ENCODE data around the gene OR4F15.

- TF ChIP-seq NR1H2 (CRISPR knock-in tag; IDR thresholded peaks at IDR 0.05; ENCODE audit: borderline replicate concordance, low read depth) (no peak), EP300 (IDR thresholded peaks at IDR 0.05; ENCODE audit: low read depth in 2 of 2, low read length in 2 of 2) (no peak), EP300 (CRISPR knock-in tag; IDR thresholded peaks at IDR 0.05; ENCODE audit: borderline replicate concordance) (no peak), ZNF737 (CRISPR knock-in tag; IDR thresholded peaks at IDR 0.05; ENCODE audit: borderline replicate concordance) (no peak), ZNF615 (CRISPR knock-in tag; IDR thresholded peaks at IDR 0.05; ENCODE audit: borderline replicate concordance) (no peak), ZNF205 (CRISPR knock-in tag; IDR thresholded peaks at IDR 0.05) (no peak), PHF20 (CRISPR knock-in tag; IDR thresholded peaks at IDR 0.05) (no peak), ZNF274 (CRISPR knock-in tag; IDR thresholded peaks at IDR 0.05) (no peak), FOXM1 (CRISPR knock-in tag; IDR thresholded peaks at IDR 0.05) (no peak), POLR2AphosphoS5 (IDR thresholded peaks at IDR 0.05; ENCODE audit: low read depth, low read length) (no peak), ZBTB8A (CRISPR knock-in tag; IDR thresholded peaks at IDR 0.05; ENCODE audit: borderline replicate concordance, low read depth) (no peak), SALL2 (CRISPR knock-in tag; IDR thresholded peaks at IDR 0.05) (no peak)
- TF ChIP-seq, protein P1, sequence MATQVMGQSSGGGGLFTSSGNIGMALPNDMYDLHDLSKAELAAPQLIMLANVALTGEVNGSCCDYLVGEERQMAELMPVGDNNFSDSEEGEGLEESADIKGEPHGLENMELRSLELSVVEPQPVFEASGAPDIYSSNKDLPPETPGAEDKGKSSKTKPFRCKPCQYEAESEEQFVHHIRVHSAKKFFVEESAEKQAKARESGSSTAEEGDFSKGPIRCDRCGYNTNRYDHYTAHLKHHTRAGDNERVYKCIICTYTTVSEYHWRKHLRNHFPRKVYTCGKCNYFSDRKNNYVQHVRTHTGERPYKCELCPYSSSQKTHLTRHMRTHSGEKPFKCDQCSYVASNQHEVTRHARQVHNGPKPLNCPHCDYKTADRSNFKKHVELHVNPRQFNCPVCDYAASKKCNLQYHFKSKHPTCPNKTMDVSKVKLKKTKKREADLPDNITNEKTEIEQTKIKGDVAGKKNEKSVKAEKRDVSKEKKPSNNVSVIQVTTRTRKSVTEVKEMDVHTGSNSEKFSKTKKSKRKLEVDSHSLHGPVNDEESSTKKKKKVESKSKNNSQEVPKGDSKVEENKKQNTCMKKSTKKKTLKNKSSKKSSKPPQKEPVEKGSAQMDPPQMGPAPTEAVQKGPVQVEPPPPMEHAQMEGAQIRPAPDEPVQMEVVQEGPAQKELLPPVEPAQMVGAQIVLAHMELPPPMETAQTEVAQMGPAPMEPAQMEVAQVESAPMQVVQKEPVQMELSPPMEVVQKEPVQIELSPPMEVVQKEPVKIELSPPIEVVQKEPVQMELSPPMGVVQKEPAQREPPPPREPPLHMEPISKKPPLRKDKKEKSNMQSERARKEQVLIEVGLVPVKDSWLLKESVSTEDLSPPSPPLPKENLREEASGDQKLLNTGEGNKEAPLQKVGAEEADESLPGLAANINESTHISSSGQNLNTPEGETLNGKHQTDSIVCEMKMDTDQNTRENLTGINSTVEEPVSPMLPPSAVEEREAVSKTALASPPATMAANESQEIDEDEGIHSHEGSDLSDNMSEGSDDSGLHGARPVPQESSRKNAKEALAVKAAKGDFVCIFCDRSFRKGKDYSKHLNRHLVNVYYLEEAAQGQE (IDR thresholded peaks at IDR 0.05; ENCODE audit: borderline replicate concordance in 1 of 2, low read depth in 1 of 2, low read length in 2 of 2) = no peak
- TF ChIP-seq, protein P2, sequence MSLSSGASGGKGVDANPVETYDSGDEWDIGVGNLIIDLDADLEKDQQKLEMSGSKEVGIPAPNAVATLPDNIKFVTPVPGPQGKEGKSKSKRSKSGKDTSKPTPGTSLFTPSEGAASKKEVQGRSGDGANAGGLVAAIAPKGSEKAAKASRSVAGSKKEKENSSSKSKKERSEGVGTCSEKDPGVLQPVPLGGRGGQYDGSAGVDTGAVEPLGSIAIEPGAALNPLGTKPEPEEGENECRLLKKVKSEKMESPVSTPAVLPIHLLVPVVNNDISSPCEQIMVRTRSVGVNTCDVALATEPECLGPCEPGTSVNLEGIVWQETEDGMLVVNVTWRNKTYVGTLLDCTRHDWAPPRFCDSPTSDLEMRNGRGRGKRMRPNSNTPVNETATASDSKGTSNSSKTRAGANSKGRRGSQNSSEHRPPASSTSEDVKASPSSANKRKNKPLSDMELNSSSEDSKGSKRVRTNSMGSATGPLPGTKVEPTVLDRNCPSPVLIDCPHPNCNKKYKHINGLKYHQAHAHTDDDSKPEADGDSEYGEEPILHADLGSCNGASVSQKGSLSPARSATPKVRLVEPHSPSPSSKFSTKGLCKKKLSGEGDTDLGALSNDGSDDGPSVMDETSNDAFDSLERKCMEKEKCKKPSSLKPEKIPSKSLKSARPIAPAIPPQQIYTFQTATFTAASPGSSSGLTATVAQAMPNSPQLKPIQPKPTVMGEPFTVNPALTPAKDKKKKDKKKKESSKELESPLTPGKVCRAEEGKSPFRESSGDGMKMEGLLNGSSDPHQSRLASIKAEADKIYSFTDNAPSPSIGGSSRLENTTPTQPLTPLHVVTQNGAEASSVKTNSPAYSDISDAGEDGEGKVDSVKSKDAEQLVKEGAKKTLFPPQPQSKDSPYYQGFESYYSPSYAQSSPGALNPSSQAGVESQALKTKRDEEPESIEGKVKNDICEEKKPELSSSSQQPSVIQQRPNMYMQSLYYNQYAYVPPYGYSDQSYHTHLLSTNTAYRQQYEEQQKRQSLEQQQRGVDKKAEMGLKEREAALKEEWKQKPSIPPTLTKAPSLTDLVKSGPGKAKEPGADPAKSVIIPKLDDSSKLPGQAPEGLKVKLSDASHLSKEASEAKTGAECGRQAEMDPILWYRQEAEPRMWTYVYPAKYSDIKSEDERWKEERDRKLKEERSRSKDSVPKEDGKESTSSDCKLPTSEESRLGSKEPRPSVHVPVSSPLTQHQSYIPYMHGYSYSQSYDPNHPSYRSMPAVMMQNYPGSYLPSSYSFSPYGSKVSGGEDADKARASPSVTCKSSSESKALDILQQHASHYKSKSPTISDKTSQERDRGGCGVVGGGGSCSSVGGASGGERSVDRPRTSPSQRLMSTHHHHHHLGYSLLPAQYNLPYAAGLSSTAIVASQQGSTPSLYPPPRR (CRISPR knock-in tag; IDR thresholded peaks at IDR 0.05; ENCODE audit: borderline replicate concordance) = no peak
- TF ChIP-seq, protein P3, sequence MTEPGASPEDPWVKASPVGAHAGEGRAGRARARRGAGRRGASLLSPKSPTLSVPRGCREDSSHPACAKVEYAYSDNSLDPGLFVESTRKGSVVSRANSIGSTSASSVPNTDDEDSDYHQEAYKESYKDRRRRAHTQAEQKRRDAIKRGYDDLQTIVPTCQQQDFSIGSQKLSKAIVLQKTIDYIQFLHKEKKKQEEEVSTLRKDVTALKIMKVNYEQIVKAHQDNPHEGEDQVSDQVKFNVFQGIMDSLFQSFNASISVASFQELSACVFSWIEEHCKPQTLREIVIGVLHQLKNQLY (CRISPR knock-in tag; IDR thresholded peaks at IDR 0.05) = no peak
These were observed 36.9 kb upstream of the OR4F15 start for GRCh38 chr15:101775136-101775535.

Measured in HepG2 (cell line).